Muscle layer of duodenum (tissue), 2 donors: ENCODE results near the gene SCGB1D4.
"Not testable (repeated sequence)": the region's sequence is repeated elsewhere in the genome, so short reads cannot be mapped to it uniquely, and the experiment has no call there.

Source experiments
- H3K27ac ChIP-seq: one replicate; pipeline ENCODE4 v1.7.0; 2013; ENCODE audit warnings: mild to moderate bottlenecking, low read length
- H3K27me3 ChIP-seq: one replicate; pipeline ENCODE4 v1.7.0; 2013; ENCODE audit warnings: low read depth, mild to moderate bottlenecking, control low read depth, low read length
- H3K36me3 ChIP-seq, 2 donors: one replicate each; pipeline ENCODE4 v1.7.0; 2013; ENCODE audit warnings: low read length in 2 of 2, control low read depth in 1 of 2, mild to moderate bottlenecking in 1 of 2; ENCODE audit not compliant: insufficient read depth in 2 of 2, control insufficient read depth in 1 of 2
- H3K4me1 ChIP-seq, 2 donors: one replicate each; pipeline ENCODE4 v1.7.0; 2013; ENCODE audit warnings: low read length in 2 of 2, mild to moderate bottlenecking in 2 of 2, control low read depth in 1 of 2, moderate library complexity in 1 of 2; ENCODE audit not compliant: insufficient read depth in 2 of 2, control insufficient read depth in 1 of 2
- H3K4me3 ChIP-seq, 2 donors: one replicate each; pipeline ENCODE4 v1.7.0; 2013; ENCODE audit warnings: low read length in 2 of 2, low read depth in 1 of 2, mild to moderate bottlenecking in 1 of 2
- H3K9me3 ChIP-seq, 2 donors: one replicate each; pipeline ENCODE4 v1.7.0; 2013; ENCODE audit warnings: low read length in 2 of 2, control low read depth in 1 of 2, mild to moderate bottlenecking in 1 of 2; ENCODE audit not compliant: control insufficient read depth in 1 of 2
- donor health status: healthy.

The SCGB1D4 gene

GRCh38 chr11:62327541-62327940 lies 28.7 kb upstream of the SCGB1D4 start:
- not testable (repeated sequence) for H3K4me3 ChIP-seq, H3K36me3 ChIP-seq, H3K9me3 ChIP-seq, H3K4me1 ChIP-seq, H3K27ac ChIP-seq, H3K27me3 ChIP-seq

GRCh38 chr11:62326719-62327118 lies 27.8 kb upstream of the SCGB1D4 start:
- not testable (repeated sequence) for H3K4me3 ChIP-seq, H3K9me3 ChIP-seq, H3K4me1 ChIP-seq, H3K27ac ChIP-seq, H3K36me3 ChIP-seq, H3K27me3 ChIP-seq

- not testable (repeated sequence) for H3K9me3 ChIP-seq
Measured at GRCh38 chr11:62325781-62326180, 26.9 kb upstream of the SCGB1D4 start.

GRCh38 chr11:62324731-62325556 lies 26.1 kb upstream of the SCGB1D4 start:
- no peaks in the 10 kb centered on the region for H3K9me3 ChIP-seq
- no peak overlapping the region for H3K4me3 ChIP-seq
- no peaks in the 10 kb centered on the region for H3K36me3 ChIP-seq
- no peak overlapping the region for H3K27ac ChIP-seq
- H3K4me1 ChIP-seq = no peaks in the 10 kb centered on the region
- peaks cover 7% of the 10 kb centered on the region for H3K27me3 ChIP-seq

More at GRCh38 chr11:62325781-62326180, 26.9 kb upstream of the SCGB1D4 start:
- H3K27ac ChIP-seq, H3K27me3 ChIP-seq, H3K4me1 ChIP-seq, H3K4me3 ChIP-seq, H3K36me3 ChIP-seq: not testable (repeated sequence)

GRCh38 chr11:62322524-62322923 lies 23.6 kb upstream of the SCGB1D4 start:
- Histone ChIP-seq H3K27me3 (peaks cover 7% of the 10 kb centered on the region), H3K9me3 (no peaks in the 10 kb centered on the region), H3K4me3 (no peak overlapping the region), H3K4me1 (no peaks in the 10 kb centered on the region), H3K36me3 (no peaks in the 10 kb centered on the region), H3K27ac (no peak overlapping the region)

- no peaks in the 10 kb centered on the region for H3K27me3 ChIP-seq
- H3K27ac ChIP-seq = no peak overlapping the region
- no peaks in the 10 kb centered on the region for H3K9me3 ChIP-seq
- H3K4me3 ChIP-seq = no peak overlapping the region
- H3K36me3 ChIP-seq = no peaks in the 10 kb centered on the region
- H3K4me1 ChIP-seq = no peaks in the 10 kb centered on the region
Measured at GRCh38 chr11:62315431-62315830, 16.6 kb upstream of the SCGB1D4 start.

GRCh38 chr11:62309991-62310390 lies 11.1 kb upstream of the SCGB1D4 start:
- no peak overlapping the region for H3K27ac ChIP-seq
- no peaks in the 10 kb centered on the region for H3K27me3 ChIP-seq
- H3K4me3 ChIP-seq = no peak overlapping the region
- peaks cover 0 to 7% of the 10 kb centered on the region in 2 donors for H3K9me3 ChIP-seq
- H3K36me3 ChIP-seq = no peaks in the 10 kb centered on the region
- no peaks in the 10 kb centered on the region for H3K4me1 ChIP-seq

DNA sequence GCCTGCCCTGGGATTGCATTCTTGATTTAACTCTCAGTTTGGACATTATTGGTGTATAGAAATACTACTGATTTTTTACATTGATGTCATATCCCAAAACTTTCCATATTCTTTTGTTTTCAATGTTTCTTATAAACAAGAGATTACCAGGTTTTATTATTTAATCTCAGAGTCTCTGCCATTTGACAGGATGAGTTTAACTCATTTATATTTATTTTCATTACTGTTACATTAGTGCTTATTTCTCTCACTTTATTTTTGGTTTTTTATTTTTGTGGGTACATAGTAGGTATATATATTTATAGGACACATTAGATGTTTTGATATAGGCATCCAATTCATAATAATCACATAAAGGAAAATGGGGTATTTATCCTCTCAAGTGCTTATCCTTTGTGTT lies 9.1 kb upstream of the SCGB1D4 start:
- H3K27me3 ChIP-seq = no peaks in the 10 kb centered on the region
- no peaks in the 10 kb centered on the region for H3K4me1 ChIP-seq
- H3K27ac ChIP-seq = no peak overlapping the region
- H3K36me3 ChIP-seq = no peaks in the 10 kb centered on the region
- peaks cover 0 to 7% of the 10 kb centered on the region in 2 donors for H3K9me3 ChIP-seq
- no peak overlapping the region for H3K4me3 ChIP-seq

GRCh38 chr11:62306227-62306626 lies 7.4 kb upstream of the SCGB1D4 start:
- no peaks in the 10 kb centered on the region for H3K4me1 ChIP-seq
- no peak overlapping the region for H3K4me3 ChIP-seq
- H3K27ac ChIP-seq = no peak overlapping the region
- no peaks in the 10 kb centered on the region for H3K27me3 ChIP-seq
- H3K36me3 ChIP-seq = no peaks in the 10 kb centered on the region
- peaks cover 0 to 7% of the 10 kb centered on the region in 2 donors for H3K9me3 ChIP-seq

- Histone ChIP-seq H3K4me3 (no peak overlapping the region), H3K27me3 (no peaks in the 10 kb centered on the region), H3K4me1 (no peaks in the 10 kb centered on the region), H3K27ac (no peak overlapping the region), H3K9me3 (peaks cover 0 to 4% of the 10 kb centered on the region in 2 donors), H3K36me3 (no peaks in the 10 kb centered on the region)
Measured at GRCh38 chr11:62295504-62295903, 3.4 kb downstream of the SCGB1D4 start.

GRCh38 chr11:62280452-62280851 lies 18.4 kb downstream of the SCGB1D4 start:
- no peak overlapping the region for H3K4me3 ChIP-seq
- no peak overlapping the region for H3K27ac ChIP-seq
- H3K27me3 ChIP-seq = no peaks in the 10 kb centered on the region
- H3K9me3 ChIP-seq = no peaks in the 10 kb centered on the region
- no peaks in the 10 kb centered on the region for H3K4me1 ChIP-seq
- no peaks in the 10 kb centered on the region for H3K36me3 ChIP-seq

GRCh38 chr11:62273789-62274275 lies 25.0 kb downstream of the SCGB1D4 start:
- Histone ChIP-seq H3K27ac (no peak overlapping the region), H3K9me3 (no peaks in the 10 kb centered on the region)

More at GRCh38 chr11:62273789-62274275, 25.0 kb downstream of the SCGB1D4 start:
- Histone ChIP-seq H3K4me3 (no peak overlapping the region), H3K36me3 (no peaks in the 10 kb centered on the region), H3K4me1 (no peaks in the 10 kb centered on the region), H3K27me3 (no peaks in the 10 kb centered on the region)
